ENCODE measurements around the gene KCNN1.
"Not testable (repeated sequence)": the region's sequence is repeated elsewhere in the genome, so short reads cannot be mapped to it uniquely, and the experiment has no call there.

Gene KCNN1

DNA sequence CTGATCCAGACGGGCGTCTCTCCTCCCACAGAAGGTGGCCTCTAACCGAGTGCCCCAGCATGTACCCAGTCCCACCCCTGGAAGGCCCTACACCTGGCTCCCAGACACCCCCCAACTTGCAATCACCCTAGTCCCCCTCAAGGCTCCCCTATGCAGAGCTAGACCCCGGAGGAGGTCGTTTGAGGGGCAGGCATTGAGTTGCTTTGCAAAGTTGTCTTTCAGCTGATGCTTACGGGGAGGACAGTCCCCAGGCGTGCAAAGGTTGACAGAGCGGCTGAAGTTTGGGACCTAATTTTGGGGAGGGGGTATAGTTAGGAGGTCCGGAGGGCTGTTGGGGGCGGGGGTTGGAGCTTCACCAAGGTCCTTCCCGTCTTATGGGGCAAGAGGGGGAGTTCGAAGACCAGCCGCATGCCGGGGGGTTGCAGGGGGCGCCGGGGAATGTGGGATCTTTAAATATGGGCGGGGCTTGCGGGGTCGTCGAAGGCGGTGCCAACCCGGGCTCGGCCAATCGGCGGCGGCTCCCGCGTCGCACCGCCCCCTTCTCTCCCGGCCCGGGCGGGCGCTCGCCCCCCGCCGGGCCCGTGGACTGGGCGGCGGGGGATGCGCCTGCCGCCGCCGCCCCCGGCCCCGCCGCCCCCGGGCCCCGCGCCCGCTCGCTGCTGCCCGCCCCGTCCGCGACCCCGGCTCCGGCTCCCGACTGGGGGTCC lies at the start of gene KCNN1:
Gene KCNN1 (plus strand): TSS at position 558 of the 707 bp plus-strand sequence. CDS start 6,782 bp downstream, outside the sequence.
- no peak for DNase-seq

DNA sequence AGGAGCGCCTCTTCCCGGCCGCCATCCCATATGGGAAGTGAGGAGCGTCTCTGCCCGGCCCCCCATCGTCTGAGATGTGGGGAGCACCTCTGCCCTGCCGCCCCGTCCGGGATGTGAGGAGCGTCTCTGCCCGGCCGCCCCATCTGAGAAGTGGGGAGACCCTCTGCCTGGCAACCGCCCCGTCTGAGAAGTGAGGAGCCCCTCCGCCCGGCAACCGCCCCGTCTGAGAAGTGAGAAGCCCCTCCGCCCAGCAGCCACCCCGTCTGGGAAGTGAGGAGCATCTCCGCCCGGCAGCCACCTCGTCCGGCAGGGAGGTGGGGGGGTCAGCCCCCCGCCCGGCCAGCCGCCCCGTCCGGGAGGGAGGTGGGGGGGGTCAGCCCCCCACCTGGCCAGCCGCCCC lies 48.8 kb upstream of the KCNN1 start:
- DNase-seq = not testable (repeated sequence)

DNA sequence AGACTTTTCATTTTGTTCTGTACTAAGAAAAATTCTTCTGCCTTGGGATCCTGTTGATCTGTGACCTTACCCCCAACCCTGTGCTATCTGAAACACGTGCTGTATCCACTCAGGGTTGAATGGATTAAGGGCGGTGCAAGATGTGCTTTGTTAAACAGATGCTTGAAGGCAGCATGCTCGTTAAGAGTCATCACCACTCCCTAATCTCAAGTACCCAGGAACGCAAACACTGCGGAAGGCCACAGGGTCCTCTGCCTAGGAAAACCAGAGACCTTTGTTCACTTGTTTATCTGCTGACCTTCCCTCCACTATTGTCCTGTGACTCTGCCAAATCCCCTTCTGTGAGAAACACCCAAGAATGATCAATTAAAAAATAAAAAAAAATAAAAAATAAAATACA lies 47.8 kb upstream of the KCNN1 start:
- DNase-seq = not testable (repeated sequence)

DNA sequence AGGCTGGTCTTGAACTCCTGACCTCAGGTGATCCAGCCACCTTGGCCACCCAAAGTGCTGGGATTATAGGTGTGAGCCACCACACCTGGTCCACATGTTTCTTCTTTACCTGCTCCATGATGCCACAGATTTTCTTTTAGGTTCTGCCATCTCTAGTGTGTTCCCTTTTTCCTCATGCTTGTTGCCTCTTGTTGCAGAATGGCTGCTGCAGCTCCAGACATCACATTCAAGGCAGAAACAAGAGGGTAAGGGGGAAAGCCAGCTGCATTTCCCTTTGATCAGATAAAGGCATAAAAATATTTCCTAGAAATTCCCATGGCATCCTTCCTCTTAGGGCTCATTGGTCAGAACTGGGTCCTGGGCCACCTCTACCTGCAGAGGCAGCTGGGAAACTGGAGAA lies 46.4 kb upstream of the KCNN1 start:
- DNase-seq = no peak

DNA sequence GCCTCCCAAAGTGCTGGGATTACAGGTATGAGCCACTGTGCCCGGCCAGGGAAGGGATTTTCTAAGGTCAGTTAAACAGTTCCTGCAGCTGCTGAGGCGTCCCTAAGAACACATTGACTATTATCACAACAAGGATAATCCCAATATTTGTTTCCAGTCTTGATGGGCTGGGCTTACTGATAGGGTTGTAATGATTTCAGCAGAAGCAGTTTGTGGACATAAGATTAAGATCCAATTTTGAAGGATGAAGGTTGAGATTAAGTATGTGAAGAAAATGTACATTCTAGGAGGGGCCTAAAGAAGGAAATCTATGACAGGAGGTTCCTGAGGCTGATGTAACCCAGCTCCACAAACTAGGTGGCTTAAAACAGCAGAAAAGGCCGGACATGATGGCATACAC lies 44.8 kb upstream of the KCNN1 start:
- no peak for DNase-seq

DNA sequence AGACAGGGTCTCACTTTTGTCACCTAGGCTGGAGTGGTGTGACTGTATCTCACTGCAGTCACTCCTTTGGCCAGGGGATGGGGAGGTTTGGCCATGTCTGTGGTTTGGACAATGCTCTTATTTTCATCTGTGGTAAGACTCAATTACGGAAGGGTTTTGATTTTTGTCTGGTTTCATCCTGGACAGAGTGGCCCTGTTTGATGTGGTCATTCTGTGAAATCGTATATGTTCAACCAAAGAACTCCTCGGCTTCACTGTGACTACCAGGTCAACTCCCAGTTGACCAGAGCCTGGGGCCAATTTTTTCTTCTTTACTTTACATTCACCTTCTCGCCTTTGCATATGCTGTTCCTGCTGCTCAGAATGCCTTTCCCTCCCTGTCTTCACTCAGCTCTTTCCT lies 40.9 kb upstream of the KCNN1 start:
- no peak for DNase-seq

DNA sequence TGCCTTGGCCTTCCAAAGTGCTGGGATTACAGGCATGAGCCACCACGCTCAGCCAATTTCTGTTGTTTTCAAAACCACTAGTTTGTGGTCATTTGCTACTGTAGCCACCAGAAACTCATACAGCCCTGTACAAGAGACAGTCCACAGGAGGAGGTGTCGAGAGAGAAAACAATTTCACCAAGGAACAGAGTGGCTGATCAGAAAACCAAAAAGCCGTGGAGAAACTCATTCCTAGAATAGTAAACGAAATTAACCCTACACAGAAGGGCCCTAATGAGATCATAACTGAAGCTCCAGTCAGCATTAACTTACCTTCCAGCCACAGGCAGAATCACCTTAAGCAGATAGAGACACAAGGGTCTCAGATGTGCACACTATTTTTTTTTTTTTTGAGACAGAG lies 37.9 kb upstream of the KCNN1 start:
- DNase-seq = no peak

DNA sequence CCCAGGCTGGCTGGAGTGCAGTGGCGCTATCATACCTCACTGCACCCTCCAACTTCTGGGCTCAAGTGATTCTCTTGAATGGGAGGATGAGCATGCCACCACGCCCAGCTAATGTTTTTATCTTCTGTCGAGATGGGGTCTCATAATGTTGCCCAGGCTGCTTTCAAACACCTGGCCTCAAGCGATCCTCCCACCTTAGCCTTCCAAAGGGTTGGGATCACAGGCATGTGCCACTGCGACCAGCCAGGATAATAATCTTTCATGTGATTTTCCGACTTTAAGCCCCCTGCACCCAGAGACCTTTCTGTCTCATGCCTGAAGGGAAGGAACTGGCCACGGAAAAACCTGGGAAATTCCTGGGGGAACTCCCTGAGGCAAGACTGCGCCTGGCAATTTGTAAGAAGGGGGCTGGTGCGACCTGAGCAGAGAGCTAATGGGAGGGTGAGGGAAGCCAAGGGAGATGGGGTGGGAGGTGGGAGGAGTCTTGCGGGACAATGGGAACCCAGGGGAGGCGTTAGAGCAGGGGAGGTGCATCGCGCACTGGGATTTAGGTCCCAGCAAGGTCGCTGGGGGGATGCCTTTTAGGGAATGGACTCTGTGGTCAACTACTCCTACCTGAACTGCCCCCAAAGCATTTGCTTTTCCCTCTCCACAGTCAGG lies 35.2 kb upstream of the KCNN1 start:
- no peak for DNase-seq

DNA sequence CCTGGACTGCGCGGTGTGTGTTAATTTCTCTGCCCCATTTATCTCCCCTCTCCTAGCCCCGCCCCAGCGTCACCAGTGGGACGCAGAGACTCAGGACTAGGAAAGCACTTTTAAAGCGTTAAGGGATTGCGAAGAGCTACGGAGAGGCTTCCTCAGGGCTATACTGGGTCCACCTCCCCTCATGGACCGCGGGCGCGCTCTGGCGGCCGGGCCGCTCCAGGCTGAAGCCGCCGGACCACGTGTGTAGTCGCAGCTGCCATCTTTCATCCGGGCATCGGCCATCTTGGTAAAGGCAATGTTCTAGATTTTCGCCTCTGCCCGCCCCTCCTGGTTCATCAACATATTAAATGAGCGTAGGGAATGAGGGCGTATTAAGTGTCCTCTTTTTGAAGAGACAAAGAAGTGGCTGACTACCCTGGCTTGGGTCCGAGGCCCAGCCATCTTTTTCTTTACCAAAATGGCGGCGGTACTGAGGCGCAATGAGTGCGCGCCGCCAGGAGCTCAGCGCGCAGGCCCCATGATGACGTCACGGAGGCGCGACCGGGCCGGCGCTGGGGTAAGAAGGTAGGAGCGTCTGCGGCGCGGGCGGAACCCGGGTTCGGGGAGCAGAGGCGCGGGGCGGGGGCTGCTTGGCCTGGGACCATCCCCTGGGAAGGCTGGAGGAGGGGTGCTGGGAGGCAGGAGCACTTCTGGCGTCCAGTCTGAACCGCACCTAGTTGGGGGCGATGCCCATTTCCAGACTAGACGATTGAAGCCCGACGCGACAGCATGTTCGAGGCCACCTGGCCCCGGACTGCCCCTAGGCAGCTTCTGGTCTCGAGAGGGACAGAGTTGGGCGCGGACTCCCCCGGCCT lies 34.2 kb upstream of the KCNN1 start, which contains the start of gene CCDC124:
Gene CCDC124 (plus strand): TSS at position 531 of the 854 bp plus-strand sequence. CDS start 3,406 bp downstream, outside the sequence.
- DNase-seq = peak; percentile 91 to 94

DNA sequence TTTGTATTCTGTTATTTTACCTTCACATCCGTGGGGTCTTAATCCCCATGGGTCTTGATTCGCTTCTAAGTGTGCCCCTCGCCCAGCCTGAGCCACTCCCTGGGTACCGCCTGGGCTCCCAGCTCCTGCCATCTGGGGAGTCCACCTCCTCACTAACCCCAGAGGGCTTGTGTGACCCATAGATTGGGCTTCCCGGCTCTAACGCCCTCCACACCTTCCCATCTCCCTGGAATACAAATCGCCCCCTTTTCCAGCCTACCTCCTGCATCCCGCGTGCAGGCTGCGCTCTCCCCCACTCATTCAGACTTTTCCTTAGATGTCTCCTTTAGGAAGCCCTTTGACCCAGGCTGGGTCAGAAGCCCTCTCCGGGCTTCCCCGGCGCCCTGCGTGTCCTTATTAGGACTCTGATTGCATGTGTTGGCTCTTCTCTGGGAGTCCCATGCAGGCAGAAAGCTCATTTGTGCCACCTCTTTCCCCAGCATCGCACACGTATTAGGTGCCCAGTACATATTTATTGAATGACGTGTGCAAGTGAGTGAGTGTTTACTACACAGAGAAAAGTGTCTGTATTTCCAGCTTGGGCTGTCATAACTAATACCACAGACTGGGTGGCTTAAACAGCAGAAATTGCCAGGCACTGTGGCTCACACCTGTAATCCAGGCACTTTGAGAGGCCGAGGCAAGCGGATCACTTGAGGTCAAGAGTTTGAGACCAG lies 33.3 kb upstream of the KCNN1 start:
- DNase-seq = no peak

DNA sequence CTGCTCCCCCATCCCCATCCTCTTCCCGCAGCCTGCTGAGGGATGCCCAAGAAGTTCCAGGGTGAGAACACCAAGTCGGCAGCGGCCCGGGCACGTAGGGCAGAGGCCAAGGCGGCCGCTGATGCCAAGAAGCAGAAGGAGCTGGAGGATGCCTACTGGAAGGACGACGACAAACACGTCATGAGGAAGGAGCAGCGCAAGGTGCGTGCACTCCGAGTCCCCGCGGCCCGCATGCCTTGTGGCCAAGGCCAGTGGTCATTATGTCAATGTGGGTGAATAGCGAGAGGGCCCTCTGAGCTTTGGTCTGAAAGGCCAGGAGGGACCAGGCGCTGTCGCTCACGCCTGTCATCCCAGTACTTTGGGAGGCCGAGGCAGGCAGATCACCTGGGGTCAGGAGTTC lies 30.5 kb upstream of the KCNN1 start:
- no peak for DNase-seq

DNA sequence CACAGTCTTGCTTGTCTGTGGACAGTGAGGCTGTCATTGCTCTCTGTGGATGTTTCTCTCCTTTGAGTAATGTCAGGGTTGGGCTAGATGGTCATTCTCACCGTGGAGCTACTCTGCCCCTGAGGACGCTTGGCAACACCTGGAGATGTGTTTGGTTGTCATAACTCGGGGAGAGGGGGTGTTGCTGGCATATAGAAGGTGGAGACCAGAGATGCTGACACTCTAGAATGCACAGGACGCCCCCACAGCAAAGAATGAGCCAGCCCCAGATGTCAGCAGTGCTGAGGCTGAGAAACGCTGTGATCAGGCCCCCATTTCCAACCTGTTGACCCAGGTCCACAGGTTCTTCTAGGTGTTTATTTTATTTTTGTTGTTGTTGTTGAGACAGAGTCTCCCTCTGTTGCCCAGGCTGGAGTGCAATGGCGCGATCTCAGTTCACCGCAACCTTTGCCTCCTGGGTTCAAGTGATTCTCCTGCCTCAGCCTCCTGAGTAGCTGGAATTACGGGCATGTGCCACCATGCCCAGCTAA lies 29.5 kb upstream of the KCNN1 start:
- no peak for DNase-seq

DNA sequence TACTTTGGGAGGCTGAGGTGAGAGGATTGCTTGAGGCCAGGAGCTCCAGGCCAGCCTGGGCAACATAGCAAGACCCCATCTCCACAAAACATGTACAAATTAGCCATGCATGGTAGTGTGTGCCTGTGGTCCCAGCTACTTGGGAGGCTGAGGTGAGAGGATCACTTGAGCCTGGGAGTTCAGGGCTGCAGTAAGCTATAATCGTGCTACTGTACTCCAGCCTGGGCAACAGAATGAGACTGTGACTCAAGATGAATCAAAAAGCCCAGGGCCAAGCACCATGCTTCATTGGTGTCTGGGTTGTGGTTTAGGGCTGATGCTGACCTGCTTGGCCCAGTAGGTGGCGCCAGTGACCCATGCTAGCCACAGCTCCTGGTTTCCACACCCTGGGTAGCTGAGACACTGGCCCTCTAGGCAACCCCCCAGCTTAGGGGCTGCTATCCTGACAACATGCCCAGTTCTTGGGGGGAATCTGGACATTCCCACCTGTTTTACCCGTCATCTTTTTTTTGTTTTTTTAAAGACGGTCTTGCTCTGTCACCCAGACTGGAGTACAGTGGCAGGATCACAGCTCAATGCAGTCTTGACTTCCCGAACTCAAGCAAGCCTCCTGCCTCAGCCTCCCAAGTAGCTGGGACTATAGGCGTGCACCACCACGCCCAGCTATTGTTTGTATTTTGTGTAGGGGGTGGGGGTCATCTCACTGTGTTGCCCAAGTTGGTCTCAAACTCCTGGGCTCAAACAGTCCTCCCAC lies 28.6 kb upstream of the KCNN1 start:
- peak; percentile 86 to 87 for DNase-seq

DNA sequence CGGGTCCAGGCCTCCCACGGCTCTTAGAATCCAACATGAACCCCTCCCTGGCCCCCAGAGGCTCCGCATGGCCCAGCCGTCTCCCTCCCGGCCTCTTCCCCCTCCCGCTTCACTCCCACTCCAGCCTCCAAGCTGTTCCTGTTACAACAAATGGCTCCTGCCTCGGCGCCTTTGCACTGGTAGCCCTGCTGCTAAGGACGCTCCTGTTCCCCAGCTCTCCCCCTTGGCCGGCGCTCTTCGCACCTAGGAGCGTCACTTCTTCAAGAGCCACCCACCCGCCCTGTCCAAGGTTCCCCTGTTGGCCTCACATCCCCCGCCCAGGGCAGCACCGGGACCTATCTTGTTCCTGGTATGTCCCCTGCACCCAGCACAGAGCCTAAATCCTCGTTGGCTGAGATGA lies 24.7 kb upstream of the KCNN1 start:
- DNase-seq = no peak

DNA sequence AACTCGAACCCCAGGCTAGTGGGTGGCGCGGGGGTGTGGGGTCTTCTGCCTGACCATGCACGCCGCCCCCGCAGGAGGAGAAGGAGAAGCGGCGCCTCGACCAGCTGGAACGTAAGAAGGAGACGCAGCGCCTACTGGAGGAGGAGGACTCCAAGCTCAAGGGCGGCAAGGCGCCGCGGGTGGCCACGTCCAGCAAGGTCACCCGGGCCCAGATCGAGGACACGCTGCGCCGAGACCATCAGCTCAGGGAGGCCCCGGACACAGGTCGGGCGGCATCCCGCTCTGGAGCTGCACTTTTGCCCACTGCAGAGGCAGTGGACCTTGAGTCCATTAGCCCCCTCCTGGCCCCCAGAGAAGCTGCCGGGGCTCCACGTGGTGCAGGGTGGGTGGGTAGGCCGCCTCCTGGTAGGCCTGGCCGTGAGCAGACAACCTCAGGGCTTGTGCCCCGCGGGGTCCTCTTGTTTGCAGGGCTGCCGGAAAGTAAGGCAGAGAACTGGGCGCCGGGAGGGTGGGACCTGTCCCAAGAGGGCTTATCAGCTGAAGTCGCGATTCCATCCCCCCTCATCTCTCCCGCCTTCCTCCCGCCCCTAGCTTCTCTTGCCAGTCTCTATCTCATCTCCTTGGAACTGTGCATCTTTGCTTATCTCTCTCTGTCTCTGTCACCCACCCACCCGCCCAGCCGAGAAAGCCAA lies 24.2 kb upstream of the KCNN1 start:
- no peak for DNase-seq

DNA sequence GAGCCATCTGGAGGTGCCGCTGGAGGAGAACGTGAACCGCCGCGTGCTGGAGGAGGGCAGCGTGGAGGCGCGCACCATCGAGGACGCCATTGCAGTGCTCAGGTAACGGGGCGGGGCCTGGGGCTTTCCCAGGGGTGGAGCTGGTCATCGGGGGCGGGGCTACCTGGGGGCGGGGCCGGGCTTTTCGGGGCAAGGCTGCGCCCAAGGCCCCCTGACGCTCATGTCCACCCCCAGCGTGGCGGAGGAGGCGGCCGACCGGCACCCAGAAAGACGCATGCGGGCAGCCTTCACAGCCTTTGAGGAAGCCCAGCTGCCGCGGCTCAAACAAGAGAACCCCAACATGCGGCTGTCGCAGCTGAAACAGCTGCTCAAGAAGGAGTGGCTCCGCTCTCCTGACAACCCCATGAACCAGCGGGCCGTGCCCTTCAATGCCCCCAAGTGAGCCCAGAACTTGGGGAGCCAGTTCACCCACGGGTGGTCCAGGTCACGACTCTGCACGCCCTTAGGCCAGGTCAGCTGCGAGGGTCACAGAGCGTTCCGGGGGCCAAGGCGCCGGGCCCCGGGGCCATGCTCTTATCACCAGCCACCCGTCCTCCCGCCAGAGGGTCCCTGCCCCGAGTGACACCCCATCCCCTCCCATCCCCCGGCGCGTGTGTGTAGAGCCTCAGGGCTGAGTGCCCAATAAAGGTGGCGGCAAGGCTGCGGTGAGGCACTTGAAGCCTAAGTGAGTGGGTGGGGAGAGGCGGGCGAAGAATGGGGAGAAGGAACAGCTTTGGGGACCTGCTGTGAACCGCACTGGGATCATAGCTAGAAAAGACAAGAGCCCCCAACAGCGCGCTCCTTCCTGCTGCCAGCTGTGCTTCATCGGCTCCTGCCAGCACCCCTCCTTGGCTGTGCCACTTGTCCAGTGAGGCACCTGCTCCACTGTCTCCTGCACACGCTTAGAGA lies 23.4 kb upstream of the KCNN1 start:
- no peak for DNase-seq

DNA sequence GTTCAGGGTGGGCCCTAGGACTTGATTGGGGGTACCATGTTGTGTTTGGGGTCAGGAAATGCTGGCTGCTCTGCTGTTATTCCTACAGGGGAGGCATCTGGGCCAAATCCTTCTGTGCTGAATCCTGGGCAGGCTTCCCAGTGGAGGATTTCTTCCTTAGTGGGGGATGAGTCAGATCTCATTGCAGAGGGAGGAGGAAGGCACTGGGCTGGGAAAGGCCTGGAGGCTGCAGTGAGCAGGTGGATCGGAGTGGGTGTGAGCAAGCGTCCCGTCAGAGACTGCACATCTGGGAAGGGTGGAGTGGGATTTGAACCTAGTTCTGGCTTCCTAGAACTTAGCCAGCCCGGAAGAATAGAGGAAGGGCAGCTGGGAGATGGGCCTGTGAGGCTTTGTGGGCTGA lies 22.6 kb upstream of the KCNN1 start:
- DNase-seq = no peak

DNA sequence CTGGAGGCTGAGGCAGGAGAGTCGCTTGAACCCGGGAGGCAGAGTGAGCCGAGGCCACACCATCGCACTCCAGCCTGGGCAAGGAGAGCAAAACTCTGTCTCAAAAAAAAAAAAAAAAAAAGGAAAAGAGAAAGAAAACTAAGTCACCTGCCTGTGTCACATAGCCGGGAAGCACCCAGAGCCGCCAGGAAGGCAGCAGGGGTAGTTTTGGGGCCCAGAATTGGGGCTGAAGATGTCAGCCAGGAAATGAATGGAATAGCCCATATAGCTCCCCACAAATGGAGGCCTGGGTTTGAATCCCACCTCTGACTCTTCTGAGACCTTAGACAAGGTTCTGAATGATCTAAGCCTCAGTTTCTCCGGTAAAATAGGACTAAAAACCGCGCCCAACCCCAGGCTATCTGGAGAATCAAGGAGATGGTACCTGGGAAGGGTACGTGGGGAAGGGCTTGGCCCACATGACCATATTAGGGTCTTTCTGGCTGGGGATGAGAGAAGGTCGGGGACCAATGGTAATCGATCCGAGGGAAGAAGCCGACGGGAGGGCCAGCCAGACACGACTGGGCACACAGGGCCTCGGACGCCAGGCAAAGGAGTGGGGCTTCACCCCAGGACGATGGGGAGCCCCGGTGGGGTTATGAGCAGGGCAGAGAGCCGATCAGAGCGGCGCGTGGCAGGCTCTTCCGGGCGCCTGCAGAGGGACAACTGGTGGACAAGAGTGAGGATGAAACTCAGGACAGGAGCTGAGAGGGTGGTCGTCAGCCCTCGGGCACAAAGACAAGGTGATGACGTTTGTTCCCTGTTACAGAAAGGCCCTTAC lies 19.7 kb upstream of the KCNN1 start:
- DNase-seq = no peak

All from stimulated activated CD4-positive, alpha-beta T cell treated with anti-CD3 and anti-CD28 coated beads, Interleukin-2, amount 100 ng/mL, for 24 hours (primary cell).